Tibial nerve (tissue), 4 donors: ENCODE measurements around the gene TRNAU1AP. TPM values are rescaled to one million over a fixed set of nuclear protein-coding genes. Genes with fewer than 3 reads are reported as not detected.
A peak's percentile ranks its signal among the peaks of the same experiment; 100 is the strongest.
"Not testable (repeated sequence)": the region's sequence is repeated elsewhere in the genome, so short reads cannot be mapped to it uniquely, and the experiment has no call there.

Source experiments
- DNase-seq, 2 donors: peaks; one replicate each; pipeline ENCODE4 v3.0.0-alpha.2; 2019; ENCODE audit warnings: low spot score in 2 of 2
- H3K27ac ChIP-seq, 4 donors: fragments of 200-600 bp; sonication (generic) in 3 of 4; one replicate each; pipeline ENCODE4 v1.5.1; 2017 to 2019; ENCODE audit warnings: mild to moderate bottlenecking in 1 of 4
- H3K27me3 ChIP-seq, 2 donors: fragments of 200-600 bp; sonication (generic) in 1 of 2; one replicate each; pipeline versions ENCODE4 v1.5.1 to v1.6.0; 2017 to 2019
- H3K36me3 ChIP-seq, 3 donors: fragments of 200-600 bp; sonication (generic); one replicate each; pipeline ENCODE4 v1.5.1; 2018 to 2019
- H3K4me1 ChIP-seq, 4 donors: fragments of 200-600 bp; sonication (generic) in 3 of 4; one replicate each; pipeline ENCODE4 v1.5.1; 2017 to 2019
- H3K4me3 ChIP-seq, 4 donors: fragments of 200-600 bp; sonication (generic) in 3 of 4; one replicate each; pipeline ENCODE4 v1.5.1; 2017 to 2019; ENCODE audit warnings: mild to moderate bottlenecking in 1 of 4, moderate library complexity in 1 of 4
- H3K9me3 ChIP-seq, 4 donors: fragments of 200-600 bp; sonication (generic) in 3 of 4; one replicate each; pipeline ENCODE4 v1.5.1; 2017 to 2019
- CTCF ChIP-seq, 5 experiments: fragments of 200-600 bp in 3 of 5; fragments of 450-650 bp in 2 of 5; sonication (generic) in 3 of 5; IDR thresholded peaks; one replicate each; pipeline ENCODE4 v1.5.1; 2016 to 2019; ENCODE audit warnings: antibody characterized with exemption in 5 of 5, mild to moderate bottlenecking in 3 of 5, moderate library complexity in 2 of 5
- EP300 ChIP-seq, 2 donors: sonication (generic); formaldehyde crosslinking; IDR thresholded peaks; one replicate each; pipeline ENCODE4 v1.6.1; 2017; ENCODE audit warnings: antibody characterized with exemption in 2 of 2, mild to moderate bottlenecking in 1 of 2
- POLR2A ChIP-seq, 2 donors: fragments of 450-650 bp; IDR thresholded peaks; one replicate each; pipeline ENCODE4 v1.6.1; 2017; ENCODE audit warnings: antibody characterized with exemption in 2 of 2, mild to moderate bottlenecking in 2 of 2, moderate library complexity in 2 of 2
- WGBS, 2 donors: methylation state at CpG; one replicate each; pipeline ENCODE4 v1.1.5; 2018; 5-methylcytosine and 5-hydroxymethylcytosine counted together
- total RNA-seq, 4 donors: library from RNA; depleted of rRNA; stranded (reverse); fragments of >200 nt; gene quantifications; one replicate each; pipeline ENCODE4 v1.1.0, GENCODE V29; 2016

TRNAU1AP gene
- total RNA-seq, 4 donors from 2014 or later: 22.6 to 35.2 (median 29.3) TPM

DNA sequence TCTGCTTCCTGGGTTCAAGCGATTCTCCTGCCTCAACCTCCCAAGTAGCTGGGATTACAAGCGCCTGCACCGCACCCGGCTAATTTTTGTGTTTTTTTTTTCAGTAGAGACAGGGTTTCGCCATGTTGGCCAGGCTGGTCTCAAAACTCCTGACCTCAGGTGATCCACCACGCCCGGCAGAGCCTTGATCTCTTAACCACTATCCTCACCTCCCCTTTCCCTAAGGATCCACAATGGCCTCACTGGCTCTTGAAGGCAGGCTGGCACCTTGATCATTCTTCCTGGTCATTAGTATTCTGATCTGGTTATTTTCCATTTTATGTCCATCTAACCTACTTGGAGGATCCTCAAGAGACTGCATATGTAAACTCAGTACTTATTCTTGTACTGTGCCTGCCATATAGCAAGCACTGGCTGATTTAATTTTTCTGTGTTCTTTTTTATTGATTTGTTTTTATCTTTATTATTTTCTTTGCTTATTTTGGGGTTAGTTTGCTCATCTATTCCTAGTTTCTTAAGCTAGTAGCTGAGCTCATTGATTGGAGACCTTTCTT is 40.8 kb upstream of the TRNAU1AP start:
- 89 to 90% methylated on average over 7 of the region's 7 CpGs for WGBS, 2 donors
- Histone ChIP-seq H3K9me3 (no peaks in the 10 kb centered on the region), H3K4me1 (peaks cover 0 to 48% (median 30%) of the 10 kb centered on the region in 4 donors), H3K4me3 (no peak overlapping the region), H3K36me3 (peaks cover 0 to 81% (median 0%) of the 10 kb centered on the region in 3 donors), H3K27ac (no peak overlapping the region), H3K27me3 (no peaks in the 10 kb centered on the region)
- no peak for DNase-seq
- TF ChIP-seq EP300 (IDR thresholded peaks at IDR 0.05) (no peak), CTCF (IDR thresholded peaks at IDR 0.05) (no peak), POLR2A (IDR thresholded peaks at IDR 0.05) (no peak)

DNA sequence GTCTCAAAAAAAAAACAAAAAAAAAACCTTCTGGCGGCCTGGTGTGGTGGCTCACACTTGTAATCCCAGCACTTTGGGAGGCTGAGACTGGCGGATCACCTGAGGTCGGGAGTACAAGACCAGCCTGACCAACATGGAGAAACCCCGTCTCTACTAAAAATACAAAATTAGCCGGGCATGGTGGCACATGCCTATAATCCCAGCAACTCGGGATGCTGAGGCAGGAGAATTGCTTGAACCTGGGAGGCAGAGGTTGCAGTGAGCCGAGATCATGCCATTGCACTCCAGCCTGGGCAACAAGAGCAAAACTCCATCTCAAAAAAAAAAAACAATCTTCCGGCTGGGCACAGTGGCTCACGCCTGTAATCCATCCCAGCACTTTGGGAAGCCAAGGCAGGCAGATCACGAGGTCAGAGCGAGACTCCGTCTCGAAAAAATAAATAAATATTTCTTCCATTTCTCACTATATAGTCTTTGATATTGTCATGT is 38.4 kb upstream of the TRNAU1AP start:
- H3K4me3 ChIP-seq, H3K9me3 ChIP-seq, DNase-seq, H3K27ac ChIP-seq, H3K27me3 ChIP-seq: not testable (repeated sequence)
- peaks cover 0 to 62% (median 0%) of the 10 kb centered on the region in 3 donors for H3K36me3 ChIP-seq
- H3K4me1 ChIP-seq: peaks cover 0 to 40% (median 14%) of the 10 kb centered on the region in 4 donors
- WGBS, 2 donors: 91 to 94% methylated on average over 13 of the region's 13 CpGs

- no peaks in the 10 kb centered on the region for H3K9me3 ChIP-seq
- H3K27me3 ChIP-seq: no peaks in the 10 kb centered on the region
- H3K4me1 ChIP-seq: peaks cover 0 to 24% (median 7%) of the 10 kb centered on the region in 4 donors
- no peak for DNase-seq
- no peak overlapping the region for H3K27ac ChIP-seq
- peaks cover 0 to 41% (median 0%) of the 10 kb centered on the region in 3 donors for H3K36me3 ChIP-seq
- WGBS, 2 donors: 90 to 93% methylated on average over 1 of the region's 1 CpG
- TF ChIP-seq EP300 (IDR thresholded peaks at IDR 0.05) (no peak), POLR2A (IDR thresholded peaks at IDR 0.05) (no peak), CTCF (IDR thresholded peaks at IDR 0.05) (no peak)
- H3K4me3 ChIP-seq: no peak overlapping the region
Measured at GRCh38 chr1:28516518-28516956, 36.3 kb upstream of the TRNAU1AP start.

DNA sequence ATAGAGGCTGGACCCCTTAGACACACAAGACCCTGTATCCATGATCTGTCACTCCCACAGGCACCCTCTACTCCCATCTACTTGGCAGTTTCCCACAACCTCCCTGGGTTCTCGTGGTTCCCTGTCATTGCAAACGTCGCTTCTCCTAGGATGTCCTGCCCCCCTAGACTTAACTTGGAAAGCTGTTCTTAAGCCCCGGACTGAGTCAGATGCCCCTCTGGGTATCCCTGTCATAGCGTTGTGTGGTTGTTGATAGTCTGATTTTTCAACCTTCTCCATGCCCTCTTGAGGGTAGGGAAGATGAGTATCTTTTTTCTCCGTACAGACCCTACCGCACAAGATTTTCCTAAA is 35.3 kb upstream of the TRNAU1AP start:
- H3K27ac ChIP-seq: peak overlapping the region; percentile 1 to 86 (median 66)
- no peak for DNase-seq
- no peaks in the 10 kb centered on the region for H3K9me3 ChIP-seq
- H3K27me3 ChIP-seq: no peaks in the 10 kb centered on the region
- TF ChIP-seq POLR2A (IDR thresholded peaks at IDR 0.05) (no peak), CTCF (IDR thresholded peaks at IDR 0.05) (no peak)
- WGBS, 2 donors: 13 to 17% methylated on average over 7 of the region's 7 CpGs
- H3K4me3 ChIP-seq: peak overlapping the region; percentile 44 to 86 (median 62)
- peaks cover 0 to 16% (median 7%) of the 10 kb centered on the region in 4 donors for H3K4me1 ChIP-seq
- peaks cover 0 to 30% (median 0%) of the 10 kb centered on the region in 3 donors for H3K36me3 ChIP-seq

- Histone ChIP-seq H3K9me3 (no peaks in the 10 kb centered on the region), H3K4me3 (peak overlapping the region; percentile 44 to 86 (median 62)), H3K36me3 (peaks cover 0 to 25% (median 0%) of the 10 kb centered on the region in 3 donors), H3K27ac (peak overlapping the region; percentile 1 to 86 (median 66)), H3K27me3 (no peaks in the 10 kb centered on the region), H3K4me1 (peaks cover 0 to 16% (median 7%) of the 10 kb centered on the region in 4 donors)
- WGBS, 2 donors: 0 to 1% methylated on average over 9 to 44 of the region's 92 CpGs
- peak; percentile 81 to 83 for DNase-seq
- peak in 1 of 2 donors; percentile 71 for TF ChIP-seq EP300 (IDR thresholded peaks at IDR 0.05)
- TF ChIP-seq CTCF (IDR thresholded peaks at IDR 0.05): peak; percentile 98 to 99 (median 98)
- TF ChIP-seq POLR2A (IDR thresholded peaks at IDR 0.05): peak; percentile 14 to 50
Measured at GRCh38 chr1:28518000-28518744, 34.7 kb upstream of the TRNAU1AP start.
